Right lobe of liver (tissue), 6 donors: ENCODE measurements around the gene UBP1. TPM values are rescaled to one million over a fixed set of nuclear protein-coding genes. Genes with fewer than 3 reads are reported as not detected.
A peak's percentile ranks its signal among the peaks of the same experiment; 100 is the strongest.
"Not testable (repeated sequence)": the region's sequence is repeated elsewhere in the genome, so short reads cannot be mapped to it uniquely, and the experiment has no call there.

Experiments
- ATAC-seq, 4 donors: fragments of 200-7000 bp; cut with Tn5 transposase; one replicate each; pipeline ENCODE4 v1.9.1; 2020; ENCODE audit warnings: mild to moderate bottlenecking in 4 of 4, moderate library complexity in 4 of 4
- DNase-seq, 3 donors: peaks; one replicate each; pipeline ENCODE4 v3.0.0-alpha.2; 2020
- H3K27ac ChIP-seq, 3 donors: fragments of 200-600 bp; one replicate each; pipeline ENCODE4 v1.8.0; 2022
- H3K27me3 ChIP-seq, 2 donors: fragments of 200-600 bp; one replicate each; pipeline ENCODE4 v1.8.0; 2022
- H3K36me3 ChIP-seq, 4 donors: fragments of 200-600 bp; sonication (generic) in 1 of 4; one replicate each; pipeline versions ENCODE4 v1.5.1 to v1.8.0; 2017 to 2022; ENCODE audit warnings: control low read depth in 1 of 4
- H3K4me1 ChIP-seq, 4 donors: fragments of 200-600 bp; sonication (generic) in 1 of 4; one replicate each; pipeline versions ENCODE4 v1.5.1 to v1.8.0; 2017 to 2022; ENCODE audit warnings: control low read depth in 1 of 4
- H3K4me3 ChIP-seq, 3 donors: fragments of 200-600 bp; one replicate each; pipeline ENCODE4 v1.8.0; 2022
- H3K9me3 ChIP-seq, 4 donors: fragments of 200-600 bp; sonication (generic) in 1 of 4; one replicate each; pipeline versions ENCODE4 v1.5.1 to v1.8.0; 2017 to 2022; ENCODE audit warnings: control low read depth in 1 of 4
- CTCF ChIP-seq, 4 donors: fragments of 200-600 bp in 3 of 4; fragments of 450-650 bp in 1 of 4; IDR thresholded peaks; one replicate each; pipeline versions ENCODE4 v1.5.1 to v1.8.0; 2016 to 2022; ENCODE audit warnings: antibody characterized with exemption in 4 of 4, mild to moderate bottlenecking in 2 of 4
- POLR2A ChIP-seq: fragments of 450-650 bp; IDR thresholded peaks from one replicate; pipeline ENCODE4 v1.6.1; 2017; ENCODE audit warnings: antibody characterized with exemption, mild to moderate bottlenecking
- WGBS: methylation state at CpG from one replicate; pipeline ENCODE4 v1.1.6; 2018; ENCODE audit warnings: low coverage, low lambda C conversion rate; ENCODE audit not compliant: insufficient coverage; ENCODE audit errors: missing lambda C conversion rate; 5-methylcytosine and 5-hydroxymethylcytosine counted together
- intact Hi-C, 2 donors: fragments of 100-400 bp; cut with DNase I; formaldehyde crosslinking; loops; one replicate each; pipeline versions ENCODE4 v1.11.2 to v1.14.1; 2022
- total RNA-seq, 6 experiments: library from RNA; depleted of rRNA in 2 of 6; stranded (reverse); fragments of >200 nt in 2 of 6; fragmentation: NEBNext Ultra II Directional in 3 of 6; extraction: Animal tissue kit (Norgen Biotek cat#: 25700) in 3 of 6; gene quantifications; one replicate each; pipeline versions ENCODE4 v1.1.0 to v1.2.4, GENCODE V29; 2016 to 2023
- donor health status: DM: no; HTN: yes; CAD: no.
- donor health status: DM: no; HTN: no; CAD: no.
- donor health status: DM: no; HTN: no; CAD: no.
- donor health status: DM: no; HTN: yes; CAD: no.
- donor health status: DM: no; HTN: yes; CAD: no.

Gene UBP1
- total RNA-seq, 6 experiments from 2014 or later, result 20.5 to 39.2 (median 33.1) TPM

GRCh38 chr3:33424606-33425452 lies 15.4 kb downstream of the UBP1 start:
- no peak for TF ChIP-seq POLR2A
- TF ChIP-seq CTCF (IDR thresholded peaks at IDR 0.05), result no peak
- Histone ChIP-seq H3K4me3 (no peak overlapping the region), H3K27me3 (no peaks in the 10 kb centered on the region), H3K27ac (no peak overlapping the region), H3K4me1 (peaks cover 0 to 27% (median 0%) of the 10 kb centered on the region in 4 donors), H3K9me3 (no peaks in the 10 kb centered on the region), H3K36me3 (peaks cover 0 to 7% (median 0%) of the 10 kb centered on the region in 4 donors)
- DNase-seq, result peak; percentile 23 to 62 (median 60)
- peak; percentile 86 to 91 (median 88) for ATAC-seq
- intact Hi-C loops, result no loop called here
- WGBS, result 42% methylated on average over 10 of the region's 10 CpGs

DNA sequence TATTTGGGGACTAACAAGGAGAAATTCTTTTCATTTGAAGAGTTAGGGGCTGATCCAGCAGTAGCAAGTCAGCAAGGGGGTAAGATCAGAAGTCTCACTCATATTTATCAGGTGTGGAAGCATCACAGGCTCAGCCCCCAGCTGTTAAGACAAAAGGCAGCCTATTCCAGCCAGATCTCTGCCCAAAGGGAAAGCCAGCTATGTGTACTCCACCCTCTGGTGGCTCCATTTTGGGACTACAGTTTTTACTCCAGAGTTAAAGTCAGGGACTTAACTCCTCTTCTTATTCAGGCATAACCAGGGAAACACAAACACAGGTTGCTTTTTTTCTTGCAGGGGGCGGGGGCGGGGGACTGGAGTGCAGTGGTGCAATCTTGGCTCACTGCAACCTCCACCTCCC lies 19.2 kb downstream of the UBP1 start:
- DNase-seq, result no peak
- intact Hi-C loops, result no loop called here
- peaks cover 0 to 11% (median under 1%) of the 10 kb centered on the region in 4 donors for H3K36me3 ChIP-seq
- H3K27me3 ChIP-seq, result no peaks in the 10 kb centered on the region
- no peak overlapping the region for H3K27ac ChIP-seq
- peaks cover 0 to 12% (median 0%) of the 10 kb centered on the region in 4 donors for H3K4me1 ChIP-seq
- no peak for ATAC-seq
- no peak overlapping the region for H3K4me3 ChIP-seq
- TF ChIP-seq CTCF (IDR thresholded peaks at IDR 0.05), result no peak
- TF ChIP-seq POLR2A, result no peak
- no peaks in the 10 kb centered on the region for H3K9me3 ChIP-seq
- no CpG with 5 or more reads among the region's 2 CpGs for WGBS

GRCh38 chr3:33419948-33420347 lies 20.3 kb downstream of the UBP1 start:
- intact Hi-C loops, result no loop called here
- Histone ChIP-seq H3K4me1 (peaks cover 0 to 6% (median 0%) of the 10 kb centered on the region in 4 donors), H3K9me3 (no peaks in the 10 kb centered on the region), H3K4me3 (no peak overlapping the region), H3K36me3 (peaks cover 0 to 11% (median under 1%) of the 10 kb centered on the region in 4 donors), H3K27me3 (no peaks in the 10 kb centered on the region), H3K27ac (no peak overlapping the region)
- no peak for TF ChIP-seq CTCF (IDR thresholded peaks at IDR 0.05)
- DNase-seq, result no peak
- WGBS, result 44% methylated on average over 1 of the region's 1 CpG
- peak in 1 of 4 donors; percentile 12 for ATAC-seq

DNA sequence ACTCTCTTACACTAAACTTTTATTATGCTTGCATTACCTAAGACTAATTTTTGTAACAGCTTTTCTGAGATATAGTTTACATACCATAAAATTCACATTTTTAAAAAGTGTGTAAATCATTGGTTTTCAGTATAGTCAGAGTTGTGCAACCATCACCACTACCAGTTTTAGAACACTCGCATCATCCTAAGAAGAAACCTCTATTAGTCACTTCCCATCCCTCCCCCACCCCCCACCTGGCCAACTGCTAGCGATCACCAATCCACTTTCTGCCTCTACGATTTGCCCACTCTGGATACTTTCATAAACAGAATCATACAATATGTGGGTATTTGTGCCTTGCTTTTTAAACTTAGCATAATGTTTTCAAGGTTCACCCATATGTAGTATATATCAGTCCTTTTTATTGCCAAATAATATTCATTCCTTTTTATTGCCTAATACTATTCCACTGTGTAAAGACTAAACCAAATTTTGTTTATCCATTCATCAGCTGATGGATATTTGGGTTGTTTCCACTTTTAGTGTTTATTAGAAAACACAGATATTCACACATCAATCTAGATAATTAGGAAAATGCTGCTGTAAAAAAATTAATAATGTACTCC lies 23.0 kb downstream of the UBP1 start:
- Histone ChIP-seq H3K9me3 (no peaks in the 10 kb centered on the region), H3K4me1 (no peaks in the 10 kb centered on the region), H3K27me3 (no peaks in the 10 kb centered on the region), H3K27ac (no peak overlapping the region), H3K36me3 (peaks cover 0 to 18% (median 2%) of the 10 kb centered on the region in 4 donors), H3K4me3 (no peak overlapping the region)
- WGBS, result 86% methylated on average over 3 of the region's 3 CpGs
- no peak for DNase-seq
- ATAC-seq, result no peak
- TF ChIP-seq POLR2A, result no peak
- TF ChIP-seq CTCF (IDR thresholded peaks at IDR 0.05), result no peak
- intact Hi-C loops, result no loop called here

DNA sequence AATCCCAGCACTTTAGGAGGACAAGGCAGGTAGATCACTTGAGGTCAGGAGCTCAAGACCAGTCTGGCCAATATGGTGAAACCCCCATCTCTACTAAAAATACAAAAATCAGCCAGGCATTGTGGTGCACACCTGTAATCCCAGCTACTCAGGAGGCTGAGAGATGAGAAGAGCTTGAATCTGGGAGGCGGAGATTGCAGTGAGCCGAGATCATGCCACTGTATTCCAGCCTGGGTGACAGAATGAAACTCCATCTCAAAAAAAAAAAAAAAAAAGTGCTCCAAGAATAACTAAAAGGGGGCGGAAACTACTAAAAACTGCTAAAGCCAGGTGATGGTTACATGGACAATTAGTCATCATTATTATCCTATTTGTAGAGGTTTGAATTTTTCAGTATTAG lies 29.4 kb downstream of the UBP1 start:
- H3K27ac ChIP-seq, DNase-seq, ATAC-seq, H3K27me3 ChIP-seq, H3K9me3 ChIP-seq, H3K4me1 ChIP-seq, H3K4me3 ChIP-seq, intact Hi-C loops: not testable (repeated sequence)
- H3K36me3 ChIP-seq, result peaks cover 8 to 53% (median 21%) of the 10 kb centered on the region in 4 donors
- 85% methylated on average over 3 of the region's 3 CpGs for WGBS
